Endometrial microvascular endothelial cells (primary cell): Measurements from ENCODE around the gene THPO. TPM values are rescaled to one million over a fixed set of nuclear protein-coding genes. Genes with fewer than 3 reads are reported as not detected.

Experiments used
- in situ Hi-C: cut with HindIII; loops from 2 replicates; pipeline ENCODE4 v1.10.0; 2017; ENCODE audit warnings: low sequenced_read_pairs, low pct_unique_long_range_greater_than_20kb; ENCODE audit errors: inconsistent ontology term
- total RNA-seq: library from RNA; depleted of rRNA; stranded (reverse); fragments of >200 nt; gene quantifications from one replicate; pipeline ENCODE4 v1.2.3, GENCODE V29; 2015; ENCODE audit errors: inconsistent ontology term

Gene THPO
- total RNA-seq, 1 donor from 2014 or later: not detected

- in situ Hi-C loops: no loop called here
Observed at GRCh38 chr3:184322731-184323487, 55.1 kb downstream of the THPO start.

Other genes starting within 250 kb of the THPO start
- gene EIF2B5, start 242.8 kb downstream of the THPO start, total RNA-seq: 45.3 TPM
- 27.2 TPM for gene DVL3, start 222.8 kb downstream of the THPO start, total RNA-seq
- 418 TPM for gene AP2M1, start 203.4 kb downstream of the THPO start, total RNA-seq
- 68.2 TPM for gene ABCF3, start 192.0 kb downstream of the THPO start, total RNA-seq
- gene VWA5B2, start 148.6 kb downstream of the THPO start, total RNA-seq: not detected
- 68.4 TPM for gene ALG3, start 129.2 kb downstream of the THPO start, total RNA-seq
- gene EEF1AKMT4, start 128.5 kb downstream of the THPO start, total RNA-seq: 9.2 TPM
- gene CAMK2N2, start 116.7 kb downstream of the THPO start, total RNA-seq: not detected
- gene ECE2, start 102.2 kb downstream of the THPO start, total RNA-seq: not detected
- 897 TPM for gene PSMD2, start 79.0 kb downstream of the THPO start, total RNA-seq
- gene EIF4G1, start 63.6 kb downstream of the THPO start, total RNA-seq: 611 TPM
- 73.9 TPM for gene FAM131A, start 40.6 kb downstream of the THPO start, total RNA-seq
- 3.4 TPM for gene CLCN2, start 16.6 kb downstream of the THPO start, total RNA-seq
- gene POLR2H, start 16.5 kb downstream of the THPO start, total RNA-seq: 172 TPM
- 0.09 TPM for gene CHRD, start 1.8 kb upstream of the THPO start, total RNA-seq
- gene EPHB3, start 183.6 kb upstream of the THPO start, total RNA-seq: not detected